Measurements from ENCODE around the gene DHFR. TPM values are rescaled to one million over a fixed set of nuclear protein-coding genes. Genes with fewer than 3 reads are reported as not detected.

The DHFR gene
- total and polyA plus RNA-seq, 12 donors = 4.1 to 19.6 (median 9.9) TPM

DNA sequence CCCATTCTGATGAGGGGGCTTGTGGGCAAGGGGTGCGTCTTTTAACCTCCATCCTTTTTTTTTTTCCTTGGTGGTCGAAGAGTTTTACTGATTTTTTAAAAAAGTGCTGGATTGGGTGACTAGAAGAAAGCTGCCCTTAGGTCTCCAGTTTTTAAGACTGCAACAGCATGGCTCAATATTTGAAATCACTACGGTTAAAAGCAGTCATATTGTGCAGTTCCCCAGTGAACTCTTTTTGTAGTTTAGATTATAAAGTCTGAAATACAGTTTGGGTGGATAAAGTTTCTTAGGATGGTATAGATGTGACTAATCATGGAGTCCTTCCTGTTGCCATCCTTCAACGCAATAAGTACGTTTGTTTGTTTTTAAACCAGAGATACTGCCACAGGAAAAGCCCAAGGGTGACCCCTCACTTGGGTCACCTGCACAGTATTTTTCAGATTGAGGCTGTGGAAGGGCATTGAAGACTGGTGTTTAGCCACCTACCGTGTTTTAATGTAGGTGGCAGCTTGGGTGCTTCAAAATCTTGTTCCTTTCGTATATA lies 520 bp upstream of the DHFR start:
- peak overlapping the region in 9 of 10 donors; percentile 88 to 99 (median 97) for H3K27ac ChIP-seq
- no peaks in the 10 kb centered on the region for H3K9me3 ChIP-seq
- H3K4me1 ChIP-seq = peaks cover 0 to 27% (median 18%) of the 10 kb centered on the region in 9 donors
- no peak for DNase-seq
- H3K27me3 ChIP-seq = no peaks in the 10 kb centered on the region
- TF ChIP-seq CTCF (IDR thresholded peaks at IDR 0.05) = no peak
- intact Hi-C loops (cut with DNase I) = loop anchor here in 1 of 10 donors (10.0 kb wide), 1 partner anchor 171 kb away; the partner anchor contains the start of gene FAM151B
- no peak for ATAC-seq
- peak overlapping the region; percentile 69 to 100 (median 94) for H3K4me3 ChIP-seq
- 25 to 29% methylated on average over 7 of the region's 7 CpGs for WGBS, 2 donors
- peaks cover 0 to 44% (median 20%) of the 10 kb centered on the region in 9 donors for H3K36me3 ChIP-seq

GRCh38 chr5:80654054-80654390 lies 761 bp downstream of the DHFR start:
- Histone ChIP-seq H3K27ac (peak overlapping the region in 1 of 10 donors; percentile 59), H3K27me3 (no peaks in the 10 kb centered on the region), H3K9me3 (no peaks in the 10 kb centered on the region), H3K36me3 (peaks cover 0 to 32% (median 17%) of the 10 kb centered on the region in 9 donors), H3K4me3 (peak overlapping the region; percentile 20 to 100 (median 94)), H3K4me1 (peaks cover 0 to 27% (median 18%) of the 10 kb centered on the region in 9 donors)
- ATAC-seq (no peak), DNase-seq (no peak)
- intact Hi-C loops (cut with DNase I) = loop anchor here in 1 of 10 donors (10.0 kb wide), 1 partner anchor 169 kb away; the partner anchor contains the start of gene FAM151B
- 1% methylated on average over 24 of the region's 24 CpGs for WGBS, 2 donors
- TF ChIP-seq CTCF (IDR thresholded peaks at IDR 0.05) = no peak

DNA sequence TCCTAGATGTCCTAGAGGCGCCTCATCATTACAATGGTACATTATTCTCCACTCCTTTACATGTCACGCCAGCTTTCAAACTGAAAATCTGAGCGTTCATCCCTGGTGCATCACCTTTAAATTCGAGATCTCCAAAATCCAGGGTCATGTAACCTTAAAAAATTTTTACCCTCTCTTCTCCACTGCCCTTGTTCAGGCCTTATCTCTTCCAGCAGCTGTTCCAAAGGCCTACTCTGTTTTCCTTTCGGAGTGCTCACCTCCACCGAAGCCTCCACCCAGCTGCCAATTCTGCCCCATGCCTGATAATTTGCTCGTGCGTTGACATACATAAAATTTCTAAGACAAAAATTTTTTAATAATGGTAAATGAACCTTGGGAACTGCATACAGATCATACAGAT lies 1.3 kb downstream of the DHFR start:
- peak overlapping the region in 1 of 10 donors; percentile 59 for H3K27ac ChIP-seq
- intact Hi-C loops (cut with DNase I) = loop anchor here in 1 of 10 donors (10.0 kb wide), 1 partner anchor 169 kb away; the partner anchor contains the start of gene FAM151B

GRCh38 chr5:80646926-80647325 lies 7.9 kb downstream of the DHFR start:
- H3K27me3 ChIP-seq = no peaks in the 10 kb centered on the region
- H3K4me1 ChIP-seq = no peaks in the 10 kb centered on the region
- H3K9me3 ChIP-seq = no peaks in the 10 kb centered on the region
- peaks cover 0 to 69% (median 0%) of the 10 kb centered on the region in 9 donors for H3K36me3 ChIP-seq
- ATAC-seq (no peak), DNase-seq (no peak)
- no peak overlapping the region for H3K4me3 ChIP-seq
- H3K27ac ChIP-seq = no peak overlapping the region
- WGBS, 2 donors = 85 to 87% methylated on average over 3 of the region's 3 CpGs
- TF ChIP-seq CTCF (IDR thresholded peaks at IDR 0.05) = no peak
- intact Hi-C loops (cut with DNase I) = no loop called here

More for the DNA sequence above, 1.3 kb downstream of the DHFR start:
- H3K4me3 ChIP-seq = peak overlapping the region in 7 of 10 donors; percentile 20 to 100 (median 94)
- peaks cover 0 to 30% (median 13%) of the 10 kb centered on the region in 9 donors for H3K36me3 ChIP-seq
- H3K27me3 ChIP-seq = no peaks in the 10 kb centered on the region
- no peak for ATAC-seq
- H3K9me3 ChIP-seq = no peaks in the 10 kb centered on the region
- 37 to 42% methylated on average over 8 of the region's 8 CpGs for WGBS, 2 donors
- H3K4me1 ChIP-seq = peaks cover 0 to 27% (median 18%) of the 10 kb centered on the region in 9 donors
- DNase-seq = no peak
- no peak for TF ChIP-seq CTCF (IDR thresholded peaks at IDR 0.05)

Data from heart right ventricle (tissue), 16 donors.